HL-60 (cell line): ENCODE data around the gene SLC29A2.

Experiments used
- CTCF ChIP-seq: IDR thresholded peaks from one replicate; pipeline ENCODE4 v1.5.1; 2011; ENCODE audit warnings: low read length, control low read depth, inconsistent platforms; ENCODE audit not compliant: insufficient read depth
- POLR2AphosphoS5 ChIP-seq: IDR thresholded peaks from 2 replicates; pipeline ENCODE4 v1.6.1; 2012; ENCODE audit warnings: low read depth
- SPI1 ChIP-seq: IDR thresholded peaks from 2 replicates; pipeline ENCODE4 v1.6.1; 2012; ENCODE audit warnings: low read depth, mild to moderate bottlenecking, borderline replicate concordance

- TF ChIP-seq SPI1, result no peak
- no peak for TF ChIP-seq CTCF
- no peak; the same call in none of the 2 replicates for TF ChIP-seq POLR2AphosphoS5
Measured at GRCh38 chr11:66361502-66361941, 10.0 kb downstream of the SLC29A2 start.
